IPS-18a (cell line): Measurements from ENCODE around the gene KRT26.
"Not testable (repeated sequence)": the region's sequence is repeated elsewhere in the genome, so short reads cannot be mapped to it uniquely, and the experiment has no call there.

Experiments used
- H3K27ac ChIP-seq: one replicate; pipeline ENCODE4 v1.5.1; 2013; ENCODE audit warnings: low read length
- H3K27me3 ChIP-seq: one replicate; pipeline ENCODE4 v1.6.1; 2013; ENCODE audit warnings: mild to moderate bottlenecking, low read length; ENCODE audit not compliant: control insufficient read depth, insufficient read depth
- H3K36me3 ChIP-seq: one replicate; pipeline ENCODE4 v1.6.1; 2013; ENCODE audit warnings: low read depth, low read length; ENCODE audit not compliant: control insufficient read depth
- H3K4me1 ChIP-seq: one replicate; pipeline ENCODE4 v1.6.1; 2013; ENCODE audit warnings: low read depth, low read length; ENCODE audit not compliant: control insufficient read depth
- H3K4me3 ChIP-seq: one replicate; pipeline ENCODE4 v1.5.1; 2013; ENCODE audit warnings: low read length
- H3K9ac ChIP-seq: one replicate; pipeline ENCODE4 v1.6.1; 2013; ENCODE audit warnings: mild to moderate bottlenecking, low read length, moderate library complexity
- H3K9me3 ChIP-seq: one replicate; pipeline ENCODE4 v1.6.1; 2013; ENCODE audit warnings: low read depth, low read length; ENCODE audit not compliant: control insufficient read depth

KRT26 gene

GRCh38 chr17:40772101-40772500 is at the start of gene KRT26:
KRT26 (minus strand) TSS chr17:40772201; CDS start chr17:40772113, 88 bp downstream.
- no peak within 1 kb of the TSS for H3K4me3 ChIP-seq
- H3K4me1 ChIP-seq: no peaks in the 10 kb centered on the region
- no peak within 1 kb of the TSS for H3K9ac ChIP-seq
- H3K27ac ChIP-seq: no peak within 1 kb of the TSS
- no peaks in the 10 kb centered on the region for H3K36me3 ChIP-seq
- no peaks in the 10 kb centered on the region for H3K9me3 ChIP-seq
- no peaks in the 10 kb centered on the region for H3K27me3 ChIP-seq

GRCh38 chr17:40821536-40821935 is 49.5 kb upstream of the KRT26 start:
- no peak overlapping the region for H3K9ac ChIP-seq
- no peaks in the 10 kb centered on the region for H3K4me1 ChIP-seq
- H3K36me3 ChIP-seq: peaks cover 4% of the 10 kb centered on the region

GRCh38 chr17:40820228-40820838 is 48.3 kb upstream of the KRT26 start:
- H3K9ac ChIP-seq: no peak overlapping the region
- H3K4me3 ChIP-seq: no peak overlapping the region
- H3K27ac ChIP-seq: no peak overlapping the region
- H3K36me3 ChIP-seq: peaks cover 4% of the 10 kb centered on the region
- H3K27me3 ChIP-seq: peaks cover 14% of the 10 kb centered on the region
- no peaks in the 10 kb centered on the region for H3K9me3 ChIP-seq
- H3K4me1 ChIP-seq: no peaks in the 10 kb centered on the region

More at GRCh38 chr17:40821536-40821935, 49.5 kb upstream of the KRT26 start:
- Histone ChIP-seq H3K4me3 (no peak overlapping the region), H3K27ac (no peak overlapping the region), H3K27me3 (peaks cover 20% of the 10 kb centered on the region), H3K9me3 (no peaks in the 10 kb centered on the region)

- peaks cover 11% of the 10 kb centered on the region for H3K27me3 ChIP-seq
- H3K4me1 ChIP-seq: no peaks in the 10 kb centered on the region
- no peak overlapping the region for H3K27ac ChIP-seq
- H3K9me3 ChIP-seq: no peaks in the 10 kb centered on the region
- H3K9ac ChIP-seq: peak overlapping the region; percentile 49
- peaks cover 4% of the 10 kb centered on the region for H3K36me3 ChIP-seq
- peak overlapping the region; percentile 95 for H3K4me3 ChIP-seq
These were observed 47.6 kb upstream of the KRT26 start for GRCh38 chr17:40819528-40820125.

GRCh38 chr17:40818733-40819527 is 46.9 kb upstream of the KRT26 start:
- Histone ChIP-seq H3K36me3 (peaks cover 4% of the 10 kb centered on the region), H3K27me3 (peaks cover 11% of the 10 kb centered on the region), H3K27ac (no peak overlapping the region), H3K4me3 (peak overlapping the region; percentile 95), H3K9ac (peak overlapping the region; percentile 53), H3K9me3 (no peaks in the 10 kb centered on the region), H3K4me1 (no peaks in the 10 kb centered on the region)

GRCh38 chr17:40818343-40818732 is 46.3 kb upstream of the KRT26 start:
- peak overlapping the region; percentile 83 for H3K4me3 ChIP-seq
- H3K4me1 ChIP-seq: no peaks in the 10 kb centered on the region
- no peak overlapping the region for H3K27ac ChIP-seq
- H3K36me3 ChIP-seq: peaks cover 4% of the 10 kb centered on the region
- H3K9ac ChIP-seq: peak overlapping the region; percentile 53
- no peaks in the 10 kb centered on the region for H3K9me3 ChIP-seq
- H3K27me3 ChIP-seq: peaks cover 16% of the 10 kb centered on the region

- Histone ChIP-seq H3K9me3 (no peaks in the 10 kb centered on the region), H3K27me3 (peaks cover 28% of the 10 kb centered on the region)
These were observed 45.2 kb upstream of the KRT26 start for GRCh38 chr17:40817103-40817682.

GRCh38 chr17:40816569-40816968 is 44.6 kb upstream of the KRT26 start:
- H3K9ac ChIP-seq: no peak overlapping the region

More at GRCh38 chr17:40817103-40817682, 45.2 kb upstream of the KRT26 start:
- Histone ChIP-seq H3K9ac (no peak overlapping the region), H3K27ac (no peak overlapping the region), H3K4me1 (no peaks in the 10 kb centered on the region), H3K4me3 (no peak overlapping the region), H3K36me3 (peaks cover 4% of the 10 kb centered on the region)

GRCh38 chr17:40815381-40815780 is 43.4 kb upstream of the KRT26 start:
- H3K27me3 ChIP-seq: peaks cover 46% of the 10 kb centered on the region
- H3K27ac ChIP-seq: no peak overlapping the region
- no peaks in the 10 kb centered on the region for H3K9me3 ChIP-seq
- no peak overlapping the region for H3K9ac ChIP-seq
- H3K4me1 ChIP-seq: no peaks in the 10 kb centered on the region
- H3K4me3 ChIP-seq: no peak overlapping the region
- peaks cover 4% of the 10 kb centered on the region for H3K36me3 ChIP-seq

More at GRCh38 chr17:40816569-40816968, 44.6 kb upstream of the KRT26 start:
- Histone ChIP-seq H3K36me3 (peaks cover 4% of the 10 kb centered on the region), H3K9me3 (no peaks in the 10 kb centered on the region), H3K27ac (no peak overlapping the region), H3K4me1 (no peaks in the 10 kb centered on the region), H3K27me3 (peaks cover 34% of the 10 kb centered on the region), H3K4me3 (no peak overlapping the region)

- not testable (repeated sequence) for H3K27ac ChIP-seq, H3K36me3 ChIP-seq, H3K9me3 ChIP-seq, H3K4me1 ChIP-seq, H3K9ac ChIP-seq, H3K4me3 ChIP-seq
- peaks cover 52% of the 10 kb centered on the region for H3K27me3 ChIP-seq
These were observed 42.7 kb upstream of the KRT26 start for GRCh38 chr17:40814657-40815056.

GRCh38 chr17:40813804-40814203 is 41.8 kb upstream of the KRT26 start:
- Histone ChIP-seq H3K9ac (no peak overlapping the region), H3K9me3 (no peaks in the 10 kb centered on the region), H3K27me3 (peaks cover 57% of the 10 kb centered on the region), H3K4me3 (no peak overlapping the region), H3K36me3 (peaks cover 4% of the 10 kb centered on the region), H3K27ac (no peak overlapping the region), H3K4me1 (no peaks in the 10 kb centered on the region)
